ENCODE measurements around the gene ZNF730. TPM values are rescaled to one million over a fixed set of nuclear protein-coding genes. Genes with fewer than 3 reads are reported as not detected.

Gene ZNF730
- not detected in 5 replicates for total RNA-seq (2022; extraction: Qiagen RNA extraction; ENCODE audit: low read depth)

DNA sequence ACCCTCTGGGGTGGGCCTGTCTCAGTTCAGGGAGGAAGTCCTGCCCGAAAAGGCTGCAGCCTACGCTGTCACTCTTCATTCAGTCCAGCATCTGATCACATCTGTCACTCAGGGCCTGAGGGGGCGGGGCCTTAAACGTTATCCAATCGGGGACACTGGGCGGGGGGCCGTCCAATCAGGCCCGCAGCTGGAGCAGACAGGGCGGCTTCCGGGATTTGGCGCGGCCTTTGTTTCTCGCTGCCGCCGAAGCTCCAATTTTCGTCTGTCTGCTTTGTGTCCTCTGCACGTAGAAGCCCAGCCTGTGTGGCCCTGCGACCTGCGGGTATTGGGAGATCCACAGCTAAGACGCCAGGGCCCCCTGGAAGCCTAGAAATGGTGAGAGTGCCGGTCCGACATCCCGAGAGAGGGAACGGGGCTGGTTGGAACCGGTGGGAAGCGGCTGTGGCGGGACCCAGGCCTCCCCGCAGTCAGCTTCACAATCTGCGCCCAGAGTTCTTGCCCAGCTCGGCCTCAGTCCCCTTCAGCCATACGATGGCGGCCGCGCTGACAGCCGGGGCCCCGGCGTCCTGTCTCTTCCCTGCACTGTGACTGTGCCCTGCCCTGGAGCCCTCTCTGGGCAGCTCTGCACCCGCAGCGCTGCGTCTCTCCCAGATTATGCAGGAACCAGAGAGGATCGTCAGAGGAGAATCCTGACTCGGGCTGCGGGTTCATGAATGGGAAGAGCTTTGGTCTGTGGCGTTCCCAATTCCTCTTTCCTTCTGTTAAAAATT lies at the start of gene ZNF730:
Gene ZNF730, plus strand, starts transcription at position 224 of the 770 bp plus-strand sequence. Its CDS starts 149 bp downstream, at position 373.

Other genes starting within 250 kb of the ZNF730 start
- gene ZNF728, start 113.8 kb upstream of the ZNF730 start, total RNA-seq (2022; extraction: Qiagen RNA extraction; ENCODE audit: low read depth), result not detected in 5 replicates
- gene ZNF724, start 133.4 kb downstream of the ZNF730 start, total RNA-seq (2022; extraction: Qiagen RNA extraction; ENCODE audit: low read depth), result 0.35 to 0.98 TPM (median 0.75 TPM) in 5 replicates

Measured in A549 treated with RU486 at 1 μM for 4 hours (cell line).